ENCODE data around the gene TMEM42.

DNA sequence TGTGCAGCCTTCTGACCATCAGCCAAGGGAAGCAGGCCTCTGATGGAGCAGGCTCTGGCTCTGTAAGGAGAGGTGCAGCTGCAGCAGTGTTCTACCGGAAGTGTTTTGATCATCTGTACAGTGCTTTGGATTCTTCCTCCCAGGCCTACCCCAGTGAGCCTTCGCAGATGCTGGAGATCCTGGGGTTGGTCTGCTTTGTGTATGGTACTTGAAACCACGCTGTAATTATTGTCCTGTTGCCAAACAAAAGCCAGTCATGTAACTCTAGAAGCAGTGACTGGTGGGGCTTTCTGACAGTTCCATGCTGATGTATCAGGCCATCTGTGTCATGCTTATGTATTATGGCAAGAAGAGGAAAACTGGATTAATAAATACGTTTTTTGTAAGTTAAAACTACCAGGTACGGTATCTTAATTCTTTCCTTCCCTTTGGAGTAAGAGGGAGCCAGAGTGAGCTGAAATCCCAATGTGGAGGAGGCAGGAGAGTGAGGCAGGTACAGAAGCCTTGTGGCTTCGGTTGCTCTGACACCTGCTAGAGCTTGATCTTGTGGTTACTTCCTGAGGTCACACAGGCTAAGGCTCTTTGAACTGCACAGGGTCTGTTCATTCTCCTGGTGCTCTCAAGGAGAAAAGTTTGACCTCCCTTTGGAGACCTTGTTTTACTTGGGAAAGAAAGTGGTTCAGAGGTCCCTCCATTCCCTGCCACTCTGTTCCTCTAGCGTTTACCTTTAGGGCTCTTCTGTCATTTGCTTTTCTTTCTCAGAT, 3.7 kb downstream of the TMEM42 start:
- TF ChIP-seq CTCF (IDR thresholded peaks at IDR 0.05) (no peak), POLR2AphosphoS5 (IDR thresholded peaks at IDR 0.05; ENCODE audit: low read depth, low read length) (no peak), REST (IDR thresholded peaks at IDR 0.05; ENCODE audit: insufficient read depth in 1 of 2, low read depth in 2 of 2, low read length in 1 of 2) (no peak), TCF7L2 (IDR thresholded peaks at IDR 0.05; ENCODE audit: low read depth, low read length) (no peak), SIN3A (IDR thresholded peaks at IDR 0.05; ENCODE audit: borderline replicate concordance, insufficient read depth, low read depth, low read length) (no peak)
